GM21576 (cell line): ENCODE results near the gene BMPR1A.

Experiments
- ATAC-seq: cut with Tn5 transposase; IDR thresholded peaks from one replicate; pipeline ENCODE4 v1.9.1; 2021; ENCODE audit warnings: mild to moderate bottlenecking, moderate library complexity; ENCODE audit not compliant: unreplicated experiment

BMPR1A gene

DNA sequence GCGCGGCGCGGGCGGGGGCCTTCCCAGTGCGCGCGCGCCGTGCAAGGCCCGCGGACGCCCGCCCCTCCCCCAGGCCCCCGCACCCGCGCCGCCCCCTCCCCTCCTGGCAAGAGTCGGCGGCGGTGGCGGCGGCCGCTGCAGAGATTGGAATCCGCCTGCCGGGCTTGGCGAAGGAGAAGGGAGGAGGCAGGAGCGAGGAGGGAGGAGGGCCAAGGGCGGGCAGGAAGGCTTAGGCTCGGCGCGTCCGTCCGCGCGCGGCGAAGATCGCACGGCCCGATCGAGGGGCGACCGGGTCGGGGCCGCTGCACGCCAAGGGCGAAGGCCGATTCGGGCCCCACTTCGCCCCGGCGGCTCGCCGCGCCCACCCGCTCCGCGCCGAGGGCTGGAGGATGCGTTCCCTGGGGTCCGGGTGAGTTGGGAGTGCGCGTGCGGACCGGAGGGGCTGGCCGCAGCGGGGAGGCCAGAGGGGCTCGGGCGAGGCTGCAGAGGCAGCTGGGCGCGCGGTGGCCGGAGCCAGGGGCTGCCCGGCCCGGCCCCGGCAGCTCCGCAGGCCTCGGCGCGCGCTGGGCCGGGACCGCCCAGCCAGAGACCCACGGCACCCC lies at the start of gene BMPR1A:
TSS of gene BMPR1A (plus strand) at position 109 of the 602 bp plus-strand sequence. CDS start 119,400 bp downstream, outside the sequence.
- ATAC-seq = peak; percentile 28

DNA sequence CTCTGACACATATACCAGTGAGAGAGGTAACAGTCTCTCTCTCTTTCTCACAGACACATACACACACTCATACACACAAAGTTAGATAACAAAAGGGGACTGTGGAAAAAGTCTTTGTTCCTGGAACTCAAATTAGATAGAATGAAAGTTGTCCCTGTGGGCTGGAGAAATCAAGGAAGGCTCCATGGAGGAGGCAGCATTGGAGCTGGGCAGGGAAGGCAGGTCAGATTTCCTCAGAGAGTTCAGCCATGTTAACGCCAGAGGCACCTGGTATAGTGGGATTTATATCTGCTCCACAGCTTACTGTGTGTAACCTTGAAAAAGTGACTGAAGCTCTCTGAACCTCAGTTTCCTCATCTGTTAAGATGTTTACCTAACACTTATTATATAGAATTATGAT lies 49.4 kb upstream of the BMPR1A start:
- ATAC-seq = no peak

DNA sequence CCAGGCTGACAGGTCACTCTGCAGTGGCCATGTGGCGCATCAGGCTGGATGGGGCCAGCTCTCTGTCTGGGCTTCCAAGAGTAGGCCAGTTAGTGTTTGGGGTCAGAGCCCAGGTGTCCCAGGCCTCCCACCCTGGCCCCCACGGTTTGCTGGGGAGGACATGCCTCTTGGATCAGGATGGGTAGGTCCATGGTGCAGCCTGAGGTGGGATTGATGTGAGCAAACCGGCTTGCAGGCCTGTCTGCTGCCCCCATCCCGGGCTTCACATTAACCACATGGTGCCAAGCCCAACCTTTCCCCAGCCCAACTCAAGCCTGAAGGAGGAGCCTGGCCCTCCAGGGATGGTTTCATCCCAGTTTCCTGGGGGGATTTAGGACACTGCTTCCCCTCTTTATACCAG lies 48.9 kb upstream of the BMPR1A start:
- ATAC-seq = no peak

DNA sequence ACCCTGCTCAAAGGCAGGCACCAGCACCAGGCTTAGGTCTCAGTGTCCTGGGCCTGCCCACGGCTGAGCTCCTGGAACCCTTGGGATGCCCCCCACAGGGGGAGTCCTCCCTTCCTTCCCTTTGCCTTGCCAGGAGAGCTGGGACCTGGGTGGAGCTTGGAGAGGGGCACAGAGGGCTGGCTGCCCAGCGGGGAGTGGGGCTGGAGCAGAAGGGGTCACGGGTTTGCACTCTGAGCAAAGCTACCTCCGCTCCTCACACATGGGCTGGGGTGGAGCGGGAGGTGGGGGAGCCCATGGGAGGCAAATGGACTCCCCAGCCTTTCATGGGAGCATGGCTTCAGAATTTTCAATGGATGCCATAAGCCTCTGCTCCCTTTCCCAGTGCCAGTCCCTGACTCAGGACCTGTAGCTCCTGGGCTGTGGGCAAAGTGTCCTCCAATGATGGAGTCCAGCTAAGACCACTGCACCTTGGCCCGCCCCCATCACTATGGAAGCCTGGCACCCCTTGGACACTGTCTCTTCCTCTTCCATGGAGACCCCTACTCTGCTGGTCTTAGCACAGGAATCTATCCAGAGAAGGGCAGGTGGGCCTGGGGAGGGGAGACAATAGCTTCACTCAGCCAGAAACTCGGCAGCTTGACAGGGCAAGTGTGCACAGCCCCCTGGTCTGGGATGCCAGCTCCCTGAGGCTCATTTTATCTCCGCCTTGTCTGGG lies 48.2 kb upstream of the BMPR1A start:
- no peak for ATAC-seq

DNA sequence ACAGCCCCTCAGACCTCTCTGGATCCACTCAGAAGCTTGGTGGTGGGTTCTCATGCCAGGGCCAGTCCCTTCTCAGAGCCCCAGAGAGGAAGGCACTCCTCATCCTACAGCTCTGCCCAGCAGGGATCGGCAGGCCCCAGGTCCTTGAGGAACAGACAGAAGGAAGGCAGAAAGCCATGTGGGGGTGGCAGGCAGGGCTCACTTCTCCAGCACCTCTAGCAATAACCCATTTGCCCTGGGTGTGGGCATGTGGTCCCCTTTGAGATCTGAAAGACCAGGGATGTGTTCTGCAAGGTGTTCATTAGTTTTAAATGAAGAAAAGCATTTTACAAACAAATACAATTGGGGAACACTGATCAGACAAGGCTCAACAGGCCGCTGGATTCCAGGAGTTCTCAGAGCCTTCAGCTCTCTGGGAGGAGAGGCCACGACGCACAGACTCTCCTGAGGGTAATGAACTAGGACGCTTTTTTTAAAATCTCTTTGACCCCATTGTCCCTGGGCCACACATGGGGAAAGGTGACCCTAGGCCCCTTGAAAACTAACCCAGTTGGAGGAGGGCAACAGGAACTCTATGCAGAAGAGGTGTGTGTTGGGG lies 47.5 kb upstream of the BMPR1A start:
- ATAC-seq = no peak

DNA sequence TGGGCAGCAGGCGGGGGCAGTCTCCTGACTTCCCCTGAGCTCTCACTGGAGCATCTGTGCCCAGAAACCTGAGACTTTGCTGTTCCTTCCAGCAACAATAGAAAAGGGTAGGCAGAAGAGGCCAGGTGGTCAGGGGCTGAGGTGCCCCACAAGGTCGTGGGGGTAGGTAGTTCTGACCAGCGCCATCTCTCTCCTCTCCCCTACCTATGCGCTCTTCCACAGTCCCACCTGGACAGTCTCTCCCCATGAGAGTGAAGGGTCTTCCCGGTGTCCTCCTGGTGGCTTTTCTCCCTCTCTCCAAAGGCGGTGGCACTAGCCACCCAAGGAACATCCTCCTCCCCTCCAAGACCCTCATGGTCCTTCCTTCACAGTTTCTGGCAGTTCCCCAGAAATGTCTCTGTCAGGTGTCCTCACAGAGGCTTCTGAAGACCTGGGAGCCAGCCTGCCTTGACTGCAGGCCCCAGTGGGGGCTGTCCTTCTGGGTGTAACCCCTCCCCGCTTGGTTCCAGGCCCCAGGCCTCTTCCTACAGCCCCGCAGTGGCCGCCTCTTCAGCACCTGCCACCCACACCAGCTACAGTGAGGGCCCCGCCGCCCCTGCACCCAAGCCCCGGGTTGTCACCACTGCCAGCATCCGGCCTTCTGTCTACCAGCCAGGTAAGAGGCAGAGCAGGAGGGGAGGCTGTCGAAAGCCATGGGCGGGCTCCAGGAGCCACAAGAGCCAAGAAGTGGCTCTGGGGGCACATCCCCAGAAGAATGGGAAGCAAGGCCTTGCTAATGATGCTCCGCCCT lies 46.8 kb upstream of the BMPR1A start:
- ATAC-seq = no peak

DNA sequence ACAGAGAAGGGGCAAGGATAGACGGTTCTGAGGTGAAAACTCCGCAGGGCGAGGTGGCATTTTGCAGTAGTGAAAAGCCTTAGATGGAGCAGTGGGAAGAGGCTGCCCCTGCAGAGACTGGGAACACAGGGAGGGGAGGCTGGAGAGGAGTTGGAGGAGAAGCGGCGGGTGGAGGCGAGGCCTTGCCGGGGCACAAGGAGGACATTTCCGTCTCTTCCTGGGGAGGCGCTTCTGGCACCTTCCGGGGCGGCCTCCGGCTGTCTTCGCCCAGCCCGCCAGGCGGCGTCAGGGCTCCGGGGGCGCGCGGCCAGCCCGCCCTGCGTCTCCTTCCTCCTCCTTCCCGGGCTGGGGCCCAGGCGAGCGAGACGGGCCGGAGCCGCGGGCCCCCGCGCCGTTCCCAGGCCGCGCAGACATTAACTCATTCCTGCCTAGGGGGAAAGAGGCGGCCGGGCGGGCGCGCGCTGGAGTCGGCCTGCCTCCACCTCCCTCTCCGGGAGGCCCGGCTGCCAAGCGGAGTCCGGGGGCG lies 45.4 kb upstream of the BMPR1A start:
- peak; percentile 86 for ATAC-seq

DNA sequence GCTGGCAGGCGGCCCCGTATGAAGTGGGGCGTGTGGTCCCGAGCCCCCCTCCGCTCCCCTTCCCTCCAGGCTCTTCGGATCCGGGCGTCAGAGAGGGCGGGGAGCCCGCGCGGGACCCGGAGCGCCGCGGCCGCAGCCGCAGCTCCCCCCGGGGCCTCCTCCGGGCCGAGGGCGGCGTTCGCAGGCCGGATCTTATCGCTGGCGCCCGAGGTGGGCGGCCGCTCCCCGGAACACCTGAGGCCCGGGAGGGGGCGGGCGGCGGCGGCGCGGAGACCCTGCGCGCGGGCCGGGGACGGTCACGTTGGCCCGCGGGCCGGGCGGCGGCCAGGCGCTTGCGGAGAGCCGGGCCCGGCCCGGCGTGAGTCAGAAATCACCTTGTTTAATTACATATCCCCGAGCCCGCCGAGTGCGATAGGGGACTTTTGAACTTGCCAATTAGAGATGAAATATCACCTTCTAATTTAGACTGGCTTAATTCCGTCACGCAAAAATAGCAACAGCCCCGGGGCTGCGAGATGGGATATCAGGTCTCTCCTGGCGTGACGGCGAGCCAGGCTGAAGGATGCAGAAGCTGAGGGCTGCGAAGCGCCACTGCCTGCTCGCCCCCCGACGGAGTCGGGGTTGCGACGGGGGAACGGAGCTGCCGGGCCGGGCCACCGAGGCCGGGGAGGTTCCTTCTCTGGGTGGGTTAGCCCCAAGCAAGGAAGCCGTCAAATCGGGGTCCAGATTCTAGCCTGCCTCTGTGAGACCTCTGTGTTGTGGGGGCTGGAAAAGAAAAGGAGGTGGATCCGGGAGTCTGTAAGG lies 44.7 kb upstream of the BMPR1A start:
- ATAC-seq = peak; percentile 42

DNA sequence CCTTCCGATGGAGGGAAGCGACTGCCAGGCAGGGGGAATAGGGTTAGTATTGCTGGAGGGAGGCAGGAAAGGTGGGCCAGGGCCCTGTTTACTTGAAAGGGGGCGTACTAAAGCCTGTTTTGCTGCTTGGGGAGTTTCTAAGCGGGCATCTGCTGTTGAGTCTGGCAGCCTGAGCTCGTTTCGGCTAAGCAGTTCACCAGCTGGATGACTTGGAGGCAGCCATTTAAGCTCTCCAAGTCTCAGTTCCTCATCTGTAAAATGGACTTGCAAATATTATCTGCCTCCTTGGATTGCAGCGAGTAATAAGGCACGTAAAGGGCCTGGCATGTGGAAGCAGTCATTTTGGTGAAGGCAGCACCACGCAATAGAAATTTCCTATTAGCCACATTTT lies 44.1 kb upstream of the BMPR1A start:
- peak; percentile 23 for ATAC-seq

DNA sequence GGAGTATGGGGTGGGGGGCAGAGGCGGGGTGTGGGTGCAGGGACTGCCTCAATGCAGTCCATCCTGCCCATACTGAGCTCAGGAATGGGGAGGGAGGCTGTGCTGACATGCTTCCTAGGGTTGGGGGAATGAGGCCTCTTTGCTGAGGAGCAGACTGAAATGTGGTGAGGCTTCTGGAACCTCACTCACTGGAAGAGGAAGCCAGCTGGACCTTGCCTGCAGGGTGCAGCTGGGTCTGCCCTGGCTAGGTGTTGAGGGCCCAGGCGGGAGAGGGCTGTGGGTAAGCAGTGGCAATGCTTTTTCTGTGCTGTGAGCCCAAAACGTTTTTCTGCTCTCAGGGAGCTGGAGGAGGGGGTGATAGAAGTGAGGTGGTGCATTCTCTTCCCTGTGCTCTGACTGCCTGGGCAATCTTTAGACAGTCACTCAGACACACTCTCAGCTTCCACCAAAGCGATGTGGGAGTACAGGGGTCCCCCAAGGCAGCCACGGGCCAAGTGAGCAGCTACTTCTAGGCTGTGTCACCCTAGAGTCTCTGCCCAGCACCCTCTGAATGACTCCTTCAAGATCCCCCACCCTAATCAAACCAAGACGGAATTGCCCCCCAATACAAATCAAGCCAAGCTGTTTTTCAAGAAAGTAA lies 41.1 kb upstream of the BMPR1A start:
- ATAC-seq = no peak

DNA sequence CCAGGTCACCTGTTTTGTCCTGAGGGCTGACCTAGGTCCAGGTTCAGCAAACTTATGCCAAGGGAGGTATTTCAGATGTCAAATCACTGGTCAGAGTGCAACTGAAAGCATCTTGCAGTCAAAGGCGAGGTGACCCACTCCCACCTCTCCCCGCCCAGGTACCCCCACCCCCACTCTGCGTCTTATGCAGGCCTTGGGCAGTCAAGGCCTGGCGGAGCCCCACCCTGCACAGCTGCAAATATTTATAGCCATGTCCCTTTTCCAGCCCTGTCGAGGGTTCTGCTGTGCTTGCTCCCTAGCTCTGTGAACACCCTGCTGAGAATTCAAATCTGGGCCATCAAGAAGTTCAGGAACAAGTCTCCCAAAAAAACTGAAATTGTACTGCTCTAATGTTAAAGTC lies 40.6 kb upstream of the BMPR1A start:
- ATAC-seq = no peak

DNA sequence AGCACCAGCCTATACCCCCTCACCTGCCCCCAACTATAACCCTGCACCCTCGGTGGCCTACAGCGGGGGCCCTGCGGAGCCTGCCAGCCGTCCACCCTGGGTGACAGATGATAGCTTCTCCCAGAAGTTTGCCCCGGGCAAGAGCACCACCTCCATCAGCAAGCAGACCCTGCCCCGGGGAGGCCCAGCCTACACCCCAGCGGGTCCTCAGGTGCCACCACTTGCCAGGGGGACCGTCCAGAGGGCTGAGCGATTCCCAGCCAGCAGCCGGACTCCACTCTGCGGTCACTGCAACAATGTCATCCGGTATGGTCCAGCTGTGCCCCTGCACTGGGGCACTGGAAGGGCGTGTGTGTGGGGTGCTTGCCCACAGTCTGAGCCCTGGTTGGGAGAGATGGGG lies 40.0 kb upstream of the BMPR1A start:
- ATAC-seq = no peak

DNA sequence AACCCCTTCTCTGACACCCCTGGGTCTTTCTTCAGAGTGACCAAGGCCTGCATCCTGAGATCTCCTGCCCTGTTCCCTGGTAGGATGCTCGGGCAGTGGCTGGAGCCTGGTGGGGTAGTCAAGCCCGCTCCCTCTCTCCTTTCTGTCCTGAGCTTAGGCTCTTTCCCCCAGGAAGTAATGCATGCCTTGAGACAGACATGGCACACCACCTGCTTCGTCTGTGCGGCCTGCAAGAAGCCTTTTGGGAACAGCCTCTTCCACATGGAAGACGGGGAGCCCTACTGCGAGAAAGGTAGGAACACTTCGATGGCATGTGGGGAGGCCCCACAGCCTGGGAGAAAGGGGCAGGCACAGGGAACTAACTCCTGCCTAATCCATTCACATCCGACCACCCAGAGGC lies 37.9 kb upstream of the BMPR1A start:
- ATAC-seq = no peak

DNA sequence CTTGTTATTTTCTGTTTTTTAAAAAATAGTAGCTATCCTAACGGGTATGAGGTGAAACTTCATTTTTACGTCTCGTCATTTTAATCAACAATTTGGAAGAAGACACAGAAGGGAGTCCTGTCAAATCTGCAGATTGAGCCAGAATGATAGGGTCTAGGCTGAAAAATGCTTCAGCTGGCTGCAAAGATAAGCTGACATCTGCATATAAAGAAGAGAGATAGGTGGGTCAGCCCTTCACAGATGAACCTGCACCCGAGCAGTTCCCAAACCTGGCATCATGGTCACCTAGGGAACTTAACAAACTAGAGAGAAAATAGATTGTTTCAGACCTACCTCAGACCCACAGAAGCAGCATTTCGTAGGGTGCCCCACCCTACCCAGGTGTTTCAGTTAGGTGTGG lies 35.2 kb upstream of the BMPR1A start:
- no peak for ATAC-seq

DNA sequence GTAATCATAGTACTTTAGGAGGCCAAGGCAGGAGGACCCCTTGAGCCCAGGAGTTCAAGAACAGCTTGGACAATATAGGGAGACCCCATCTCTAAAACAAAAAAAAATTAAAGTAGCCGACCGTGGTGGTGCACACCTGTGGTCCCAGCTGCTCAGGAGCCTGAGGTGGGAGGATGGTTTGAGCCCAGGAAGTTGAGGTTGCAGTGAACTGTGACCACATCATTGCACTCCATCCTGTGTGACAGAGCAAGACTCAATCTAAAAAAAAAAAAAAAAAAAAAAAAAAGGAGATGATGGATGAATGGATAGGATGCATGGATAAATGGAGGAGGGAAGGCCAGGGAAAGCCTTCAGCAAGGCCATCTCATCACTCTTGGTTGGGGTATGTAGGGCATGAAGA lies 33.4 kb upstream of the BMPR1A start:
- ATAC-seq = no peak

DNA sequence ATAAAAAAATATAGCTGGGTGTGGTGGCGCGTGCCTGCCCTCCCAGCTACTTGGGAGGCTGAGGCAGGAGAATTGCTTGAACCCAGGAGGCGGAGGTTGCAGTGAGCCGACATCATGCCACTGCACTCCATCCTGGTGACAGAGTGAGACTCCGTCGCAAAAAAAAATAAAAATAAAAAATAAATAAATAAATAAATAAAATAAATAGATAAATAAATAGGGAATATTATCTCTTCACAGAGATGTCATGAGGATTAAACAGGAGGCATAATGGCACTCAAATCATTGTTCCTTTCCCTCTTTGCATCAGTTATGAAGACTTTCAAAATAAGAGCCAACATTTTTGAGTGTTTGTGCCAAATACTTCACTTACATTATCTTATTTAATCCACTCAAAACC lies 32.0 kb upstream of the BMPR1A start:
- no peak for ATAC-seq

DNA sequence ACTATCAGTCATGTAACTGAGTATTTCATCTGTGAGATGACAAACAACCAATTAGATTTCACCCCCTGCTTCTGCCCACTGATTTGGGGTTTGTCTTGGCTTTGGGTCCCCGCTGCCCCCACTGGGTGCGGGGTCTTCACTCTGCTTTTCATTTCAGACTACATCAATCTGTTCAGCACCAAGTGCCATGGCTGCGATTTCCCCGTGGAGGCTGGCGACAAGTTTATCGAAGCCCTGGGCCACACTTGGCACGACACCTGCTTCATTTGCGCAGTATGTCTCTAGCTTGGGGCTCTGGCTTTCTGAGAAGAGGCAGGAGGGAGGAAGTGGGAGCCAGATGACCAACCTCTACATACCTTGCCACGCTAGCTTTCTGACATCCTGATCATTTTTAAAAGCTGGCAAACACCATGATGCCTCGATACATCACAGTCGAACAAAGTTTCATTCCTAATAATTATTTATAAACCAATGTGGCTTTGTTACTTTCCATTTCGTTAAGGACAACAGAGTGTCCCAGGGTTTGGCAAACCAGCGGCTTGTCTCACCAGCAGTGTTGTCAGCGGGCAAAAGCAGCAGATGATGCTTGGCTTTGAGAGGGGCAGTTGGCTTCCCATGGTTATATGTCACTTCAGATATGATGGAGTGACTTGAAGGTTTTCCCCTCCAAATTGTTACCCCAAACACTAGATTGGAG lies 30.3 kb upstream of the BMPR1A start:
- no peak for ATAC-seq

DNA sequence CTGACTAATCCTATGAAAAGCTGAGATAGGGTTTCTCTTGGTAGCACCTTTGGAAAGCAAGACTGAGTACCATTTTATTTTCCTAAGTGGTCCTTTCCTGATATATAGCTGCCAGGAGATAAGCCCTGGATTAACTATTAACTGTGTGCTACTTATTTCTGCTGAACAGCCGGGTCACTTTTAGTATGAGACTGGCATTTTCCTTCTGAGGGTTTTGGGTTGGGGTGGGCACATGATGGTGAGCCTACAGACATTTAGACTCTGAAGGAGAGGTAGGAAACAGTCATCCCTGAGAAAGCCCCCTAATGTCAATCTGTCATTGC lies 29.8 kb upstream of the BMPR1A start:
- ATAC-seq = no peak

DNA sequence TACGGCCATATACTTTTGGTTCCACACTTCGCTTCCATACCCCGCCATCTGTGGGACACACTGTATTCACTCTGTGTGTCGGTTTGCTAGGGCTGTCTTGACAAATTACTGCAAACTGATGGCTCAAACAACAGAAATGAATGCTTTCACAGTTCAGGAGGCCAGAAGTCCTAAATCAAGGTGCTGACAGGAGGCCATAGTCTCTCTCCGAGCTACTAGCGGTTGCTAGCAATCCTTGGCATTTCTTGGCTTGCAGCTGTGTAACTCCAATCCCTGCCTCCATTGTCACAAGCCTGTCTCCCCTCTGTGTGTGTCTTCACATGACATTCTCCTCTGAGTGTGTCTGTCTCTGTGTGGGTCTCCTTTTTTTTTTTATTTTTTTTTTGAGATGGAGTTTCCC lies 28.9 kb upstream of the BMPR1A start:
- no peak for ATAC-seq

DNA sequence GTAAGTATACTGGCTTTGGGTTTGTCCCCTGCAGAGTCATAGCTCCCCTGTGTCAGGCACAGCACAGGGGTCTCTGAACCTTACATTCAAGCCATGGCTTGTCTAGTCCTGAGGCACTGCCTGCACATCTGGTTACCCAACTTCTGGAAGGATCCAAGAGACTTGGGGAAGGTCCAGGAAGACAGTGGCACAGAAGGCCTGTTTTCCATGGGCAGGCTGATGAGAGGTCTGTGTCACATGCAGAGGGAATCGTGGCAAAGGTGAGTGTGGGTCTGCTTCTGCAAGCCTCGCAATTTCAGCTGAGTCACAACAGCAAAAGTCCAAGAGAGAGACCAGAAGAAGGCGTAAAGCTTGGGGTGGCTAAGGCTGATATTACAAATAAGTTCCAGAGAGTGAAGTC lies 28.4 kb upstream of the BMPR1A start:
- ATAC-seq = no peak
